Retinal pigment epithelial cell (primary cell): Measurements from ENCODE around the gene KCNN3.

Experiments
- DNase-seq: peaks from one replicate; pipeline ENCODE4 v3.0.0-alpha.2; 2010; ENCODE audit warnings: low read depth
- H3K4me3 ChIP-seq: 2 replicates; pipeline ENCODE4 v1.5.1; 2011; ENCODE audit warnings: mild to moderate bottlenecking, low read length, control low read depth, moderate library complexity
- TF ChIP-seq, protein P1 (sequence below): conservative IDR thresholded peaks from 2 replicates; pipeline ENCODE4 v1.5.1; 2011; ENCODE audit warnings: low read depth, low read length, control low read depth, inconsistent platforms

Gene KCNN3

DNA sequence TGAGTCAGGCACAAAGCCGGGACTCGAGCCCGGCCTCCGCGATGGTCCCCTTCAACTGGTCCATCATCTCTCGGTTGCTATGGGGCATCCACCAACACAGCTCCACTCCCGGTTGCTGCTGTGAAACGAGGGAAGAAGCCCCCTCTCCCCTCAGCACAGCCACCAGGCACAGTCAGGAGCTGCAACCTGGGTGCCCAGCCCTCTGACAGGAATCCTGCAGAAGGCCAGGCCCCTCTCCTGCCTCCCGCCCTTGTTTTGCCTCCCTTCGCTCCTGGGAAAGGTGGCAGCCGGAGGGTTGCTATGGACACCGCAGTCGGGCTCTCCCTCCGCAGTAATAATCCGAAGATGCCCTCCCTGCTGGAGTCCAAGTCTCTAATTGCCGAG is 8.9 kb upstream of the KCNN3 start:
- TF ChIP-seq, protein P1, sequence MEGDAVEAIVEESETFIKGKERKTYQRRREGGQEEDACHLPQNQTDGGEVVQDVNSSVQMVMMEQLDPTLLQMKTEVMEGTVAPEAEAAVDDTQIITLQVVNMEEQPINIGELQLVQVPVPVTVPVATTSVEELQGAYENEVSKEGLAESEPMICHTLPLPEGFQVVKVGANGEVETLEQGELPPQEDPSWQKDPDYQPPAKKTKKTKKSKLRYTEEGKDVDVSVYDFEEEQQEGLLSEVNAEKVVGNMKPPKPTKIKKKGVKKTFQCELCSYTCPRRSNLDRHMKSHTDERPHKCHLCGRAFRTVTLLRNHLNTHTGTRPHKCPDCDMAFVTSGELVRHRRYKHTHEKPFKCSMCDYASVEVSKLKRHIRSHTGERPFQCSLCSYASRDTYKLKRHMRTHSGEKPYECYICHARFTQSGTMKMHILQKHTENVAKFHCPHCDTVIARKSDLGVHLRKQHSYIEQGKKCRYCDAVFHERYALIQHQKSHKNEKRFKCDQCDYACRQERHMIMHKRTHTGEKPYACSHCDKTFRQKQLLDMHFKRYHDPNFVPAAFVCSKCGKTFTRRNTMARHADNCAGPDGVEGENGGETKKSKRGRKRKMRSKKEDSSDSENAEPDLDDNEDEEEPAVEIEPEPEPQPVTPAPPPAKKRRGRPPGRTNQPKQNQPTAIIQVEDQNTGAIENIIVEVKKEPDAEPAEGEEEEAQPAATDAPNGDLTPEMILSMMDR: no peak
- DNase-seq: no peak
- no peak overlapping the region for H3K4me3 ChIP-seq

DNA sequence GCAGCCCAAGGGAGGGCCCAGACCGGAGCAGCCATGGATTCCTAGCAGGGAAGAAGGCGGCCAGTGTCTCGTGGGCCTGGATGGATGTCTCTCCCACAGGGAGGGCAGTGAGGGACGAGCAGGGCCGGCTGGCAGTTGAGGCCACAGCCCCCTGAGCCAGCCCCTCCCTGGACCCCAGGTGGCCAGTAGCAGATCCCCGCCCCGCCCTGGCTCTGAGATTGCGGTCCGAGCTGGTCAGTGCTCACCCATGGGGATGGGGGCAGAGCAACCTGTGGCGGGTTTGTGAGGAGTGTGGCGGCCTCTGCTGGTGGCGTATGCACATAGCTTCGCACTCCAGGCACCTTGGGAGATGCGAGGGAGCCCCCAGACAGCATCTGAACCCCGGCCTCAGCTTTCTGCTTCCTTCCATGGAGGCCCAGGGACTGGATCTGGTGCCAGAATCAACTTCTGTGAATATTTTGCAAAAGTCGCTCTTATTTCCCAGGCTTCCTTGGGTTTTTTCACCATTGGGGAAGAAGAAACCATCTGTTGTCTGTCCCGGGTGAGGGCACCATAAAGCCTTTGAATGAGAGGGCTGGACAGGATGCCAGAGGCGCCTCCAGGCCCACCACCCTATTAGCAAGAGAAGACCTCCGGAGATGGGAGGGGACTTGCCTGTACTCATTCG is 8.4 kb upstream of the KCNN3 start:
- no peak for DNase-seq
- H3K4me3 ChIP-seq: no peak overlapping the region
- TF ChIP-seq, protein P1: peak; percentile 87

DNA sequence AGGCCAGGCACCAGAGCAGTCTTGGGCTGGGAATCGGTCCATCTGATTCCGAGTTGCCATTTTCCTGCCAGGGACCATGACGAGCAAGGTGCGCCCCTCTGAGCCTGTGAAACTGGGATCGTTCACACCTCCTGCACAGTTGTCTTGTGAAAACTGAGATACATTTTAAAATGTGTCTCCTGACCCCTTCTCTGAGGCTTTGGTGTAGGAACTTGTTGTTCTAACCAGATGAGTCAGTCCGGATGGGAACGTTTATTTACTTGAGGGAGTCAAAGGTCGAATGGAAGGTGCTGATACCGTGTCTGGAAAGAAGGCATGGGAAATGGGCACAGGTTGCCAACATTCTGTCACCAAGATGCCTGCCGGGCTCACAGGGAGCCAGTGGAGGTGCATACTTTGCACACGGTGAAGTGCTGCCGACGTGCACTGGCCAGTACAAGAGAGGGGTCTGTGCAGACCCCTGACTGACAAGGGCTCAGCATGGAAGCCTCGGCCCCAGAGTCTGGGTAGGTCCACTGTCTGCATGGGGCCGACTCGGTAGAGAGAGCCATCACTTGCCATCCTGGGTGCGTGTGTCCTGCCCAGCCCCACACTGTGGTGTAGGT is 7.4 kb upstream of the KCNN3 start:
- no peak overlapping the region for H3K4me3 ChIP-seq
- TF ChIP-seq, protein P1: no peak
- DNase-seq: no peak

DNA sequence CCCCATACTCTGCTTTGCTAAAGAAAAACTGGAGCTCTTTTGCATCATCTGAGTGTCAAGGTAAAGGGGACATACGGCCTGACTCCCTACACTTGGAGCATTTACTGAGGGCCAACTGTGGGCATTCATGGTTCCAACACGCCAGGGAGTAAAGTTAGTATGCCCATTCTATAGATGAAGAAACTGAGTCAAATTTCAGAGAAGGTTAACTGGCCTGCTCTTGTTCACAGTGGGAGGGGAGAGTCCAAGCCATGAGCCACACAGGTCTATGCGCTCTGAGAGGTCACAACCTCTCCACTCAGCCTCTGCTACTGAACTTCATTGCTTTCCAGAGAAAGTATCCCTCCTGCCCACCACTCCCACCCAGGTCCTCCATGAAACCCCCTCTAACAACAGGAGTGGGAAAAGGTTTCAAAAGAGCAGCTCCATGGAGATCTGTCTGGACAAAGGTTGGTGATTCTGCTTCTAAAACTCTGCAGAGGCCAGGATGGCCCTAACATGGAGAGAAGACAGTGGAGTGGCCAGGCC is 6.8 kb upstream of the KCNN3 start:
- DNase-seq: no peak
- TF ChIP-seq, protein P1: no peak
- H3K4me3 ChIP-seq: no peak overlapping the region

DNA sequence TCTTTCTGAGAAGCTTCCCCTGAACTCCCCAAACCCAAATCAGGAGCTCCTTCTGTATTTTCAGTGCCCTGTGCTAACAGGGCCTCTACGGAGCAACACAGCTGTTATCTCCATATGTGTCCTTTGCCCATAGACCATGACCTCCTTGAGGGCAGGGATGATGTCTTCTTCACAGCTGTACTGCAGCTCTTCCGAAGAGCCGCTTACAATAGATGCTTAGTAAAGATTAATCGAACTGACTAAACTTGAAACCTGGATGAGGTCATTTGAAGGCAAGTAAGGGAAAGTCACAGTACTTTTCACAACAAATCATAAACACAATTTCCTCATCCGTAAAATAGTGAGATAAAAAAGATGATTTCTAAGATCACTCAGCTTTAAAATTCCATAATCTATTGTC is 4.4 kb upstream of the KCNN3 start:
- TF ChIP-seq, protein P1: no peak
- DNase-seq: no peak
- no peak overlapping the region for H3K4me3 ChIP-seq

DNA sequence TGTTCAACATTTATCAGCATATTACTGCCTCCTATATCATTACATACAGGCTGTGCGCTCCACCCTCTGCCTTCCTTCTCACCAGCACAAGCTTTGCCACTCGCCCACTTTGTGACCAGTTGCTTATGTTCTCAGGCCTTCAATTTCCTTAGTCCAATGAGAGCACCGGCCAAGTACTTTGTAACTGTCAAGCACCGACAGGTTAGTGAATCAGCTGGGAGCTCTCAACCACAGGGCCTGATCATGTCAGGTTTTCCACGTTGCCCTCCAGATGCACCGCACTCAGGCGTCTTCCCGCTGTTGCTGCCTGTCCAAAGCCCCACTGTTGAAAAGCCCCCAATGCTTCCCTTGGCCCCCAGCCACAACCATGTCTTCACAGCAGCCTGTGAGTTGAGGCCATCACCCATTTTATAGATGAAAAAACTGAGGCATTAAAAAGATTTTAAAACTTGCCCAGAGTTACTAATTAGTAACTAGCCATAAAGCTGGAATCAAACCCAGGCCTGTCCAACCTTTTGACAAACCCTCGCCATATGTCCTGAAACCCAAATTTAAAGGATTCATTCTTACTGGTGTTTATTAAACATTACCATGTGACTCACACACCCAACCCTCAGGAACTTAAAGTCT is 3.4 kb upstream of the KCNN3 start:
- H3K4me3 ChIP-seq: no peak overlapping the region
- DNase-seq: no peak
- TF ChIP-seq, protein P1: no peak

DNA sequence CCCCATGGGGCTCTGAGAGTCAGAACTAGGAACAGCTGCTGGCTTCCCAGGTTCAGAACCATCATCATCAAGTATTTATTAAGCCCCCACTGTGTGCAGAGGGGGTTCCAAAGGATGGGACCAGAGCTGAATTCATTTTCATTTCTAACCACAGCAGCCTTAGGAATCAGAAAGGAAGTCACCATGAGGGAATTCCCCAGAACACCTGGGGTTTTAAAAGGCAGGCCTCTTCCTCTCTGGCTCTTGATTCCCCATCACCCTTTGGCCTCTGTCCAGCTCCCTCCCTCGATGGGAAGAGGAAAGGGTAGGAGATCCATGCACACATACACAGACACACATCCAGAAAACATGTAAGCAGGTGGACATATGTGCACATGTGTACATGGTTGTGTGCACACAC is 1.3 kb upstream of the KCNN3 start:
- DNase-seq: no peak
- TF ChIP-seq, protein P1: no peak
- no peak overlapping the region for H3K4me3 ChIP-seq
